Adipose tissue (tissue), 3 donors: Measurements from ENCODE around the gene PGS1. TPM values are rescaled to one million over a fixed set of nuclear protein-coding genes. Genes with fewer than 3 reads are reported as not detected.

ENCODE experiments used
- H3K27ac ChIP-seq: one replicate; pipeline ENCODE4 v1.5.1; 2013; ENCODE audit warnings: low read depth, low read length
- WGBS, 3 donors: extraction: QIAGEN DNeasy Blood & Tissue Kit; methylation state at CpG; one replicate each; pipeline ENCODE4 v1.1.7; 2013; 5-methylcytosine and 5-hydroxymethylcytosine counted together
- polyA plus RNA-seq, 3 donors: library from polyadenylated mRNA; stranded (reverse); fragments of 200-250 nt; gene quantifications; one replicate each; pipeline ENCODE4 v1.2.3, GENCODE V29; 2013
- donor health status: healthy with polysubstance abuse.
- donor health status: Bipolar disorder and iron deficiency.
- donor health status: healthy.

The PGS1 gene
- polyA plus RNA-seq, 3 donors = 14.2 to 55.2 (median 28.3) TPM

DNA sequence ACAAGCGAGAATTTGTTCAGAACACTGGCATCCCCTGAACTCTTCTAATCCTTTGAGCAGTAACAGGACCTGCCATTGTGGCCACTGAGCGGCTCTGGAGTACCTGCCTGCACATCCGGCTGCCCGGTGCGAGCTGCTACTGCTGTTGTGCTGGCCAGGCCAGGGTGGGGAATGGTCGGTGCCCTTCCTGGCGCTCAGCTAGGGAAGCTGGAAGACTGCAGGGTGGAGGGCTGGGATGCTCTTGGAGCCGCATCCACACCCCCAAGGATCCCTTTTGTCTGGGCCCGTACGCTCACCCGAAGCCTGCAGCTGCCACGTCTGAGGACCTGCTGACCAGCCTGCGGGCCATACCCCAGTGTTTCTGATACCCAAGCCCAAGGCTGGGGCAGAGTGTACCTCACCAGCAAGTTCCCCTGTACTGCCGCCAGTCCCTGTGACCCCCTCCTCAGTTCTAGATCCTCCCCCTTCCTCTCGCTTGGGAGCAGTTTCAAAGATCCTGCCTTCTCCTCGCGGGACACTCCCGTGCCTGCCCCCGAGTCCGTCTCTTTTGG, 49.7 kb downstream of the PGS1 start:
- WGBS, 3 donors = 84 to 91% (median 88%) methylated on average over 20 of the region's 20 CpGs
- H3K27ac ChIP-seq = no peak overlapping the region

DNA sequence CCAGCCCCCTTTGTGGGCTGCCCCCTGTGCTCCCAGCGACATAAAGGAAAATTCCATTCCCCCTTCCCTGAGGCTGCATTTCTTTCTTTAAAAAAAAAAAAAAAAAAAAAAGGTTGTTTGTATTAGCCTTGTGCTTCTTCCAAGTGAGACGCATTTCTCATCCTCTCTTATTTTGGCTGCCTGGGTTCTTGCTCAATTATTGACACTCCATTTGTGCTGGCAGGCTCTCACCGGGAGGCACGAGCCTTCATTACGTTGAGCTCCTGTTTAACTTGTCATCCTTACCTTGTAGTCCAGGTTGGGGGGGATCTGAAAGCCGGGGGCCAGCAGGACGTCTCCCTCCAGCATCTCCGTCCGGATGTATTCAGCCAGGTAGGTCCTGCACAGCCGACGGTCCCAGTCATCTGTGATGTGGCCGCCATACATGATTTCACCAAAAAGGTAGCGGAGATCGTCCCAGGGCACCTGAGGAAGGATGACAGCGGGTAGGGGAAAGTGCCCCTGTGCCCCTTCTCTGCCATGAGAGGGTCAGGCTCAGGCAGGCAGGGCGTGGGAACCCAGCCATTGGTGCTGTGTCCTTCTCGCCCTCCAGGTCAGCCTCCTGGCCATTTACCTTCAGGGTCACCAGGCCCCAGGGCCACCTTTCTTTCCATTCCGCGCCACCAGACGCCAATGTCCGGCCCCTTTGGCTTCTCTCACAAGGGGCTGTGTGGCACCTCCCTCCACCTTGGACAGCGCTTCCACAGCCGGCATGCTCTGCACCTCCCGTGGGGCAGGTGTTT, 50.6 kb downstream of the PGS1 start:
- no peak overlapping the region for H3K27ac ChIP-seq
- WGBS, 3 donors = 85 to 88% (median 86%) methylated on average over 24 of the region's 24 CpGs

DNA sequence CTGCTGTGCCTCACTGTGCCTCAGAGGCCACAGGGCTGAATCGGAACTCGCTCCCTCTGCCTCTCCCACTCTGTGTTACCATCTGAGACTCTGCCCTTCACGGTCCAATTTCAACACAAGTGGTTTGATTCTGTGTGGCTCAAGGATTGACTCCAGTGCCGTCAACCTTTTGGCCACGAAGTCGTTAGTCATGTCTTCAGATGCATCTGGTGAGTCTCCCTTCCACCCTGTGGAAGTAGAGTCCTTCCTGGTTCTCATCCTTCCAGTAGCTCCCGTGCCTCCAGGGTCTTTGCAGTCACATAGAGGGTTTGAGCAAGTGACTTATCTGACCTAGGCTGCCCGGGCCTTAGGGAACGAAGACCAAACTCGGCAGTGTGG, 51.2 kb downstream of the PGS1 start:
- 81 to 84% (median 82%) methylated on average over 10 of the region's 10 CpGs for WGBS, 3 donors
- H3K27ac ChIP-seq = no peak overlapping the region

DNA sequence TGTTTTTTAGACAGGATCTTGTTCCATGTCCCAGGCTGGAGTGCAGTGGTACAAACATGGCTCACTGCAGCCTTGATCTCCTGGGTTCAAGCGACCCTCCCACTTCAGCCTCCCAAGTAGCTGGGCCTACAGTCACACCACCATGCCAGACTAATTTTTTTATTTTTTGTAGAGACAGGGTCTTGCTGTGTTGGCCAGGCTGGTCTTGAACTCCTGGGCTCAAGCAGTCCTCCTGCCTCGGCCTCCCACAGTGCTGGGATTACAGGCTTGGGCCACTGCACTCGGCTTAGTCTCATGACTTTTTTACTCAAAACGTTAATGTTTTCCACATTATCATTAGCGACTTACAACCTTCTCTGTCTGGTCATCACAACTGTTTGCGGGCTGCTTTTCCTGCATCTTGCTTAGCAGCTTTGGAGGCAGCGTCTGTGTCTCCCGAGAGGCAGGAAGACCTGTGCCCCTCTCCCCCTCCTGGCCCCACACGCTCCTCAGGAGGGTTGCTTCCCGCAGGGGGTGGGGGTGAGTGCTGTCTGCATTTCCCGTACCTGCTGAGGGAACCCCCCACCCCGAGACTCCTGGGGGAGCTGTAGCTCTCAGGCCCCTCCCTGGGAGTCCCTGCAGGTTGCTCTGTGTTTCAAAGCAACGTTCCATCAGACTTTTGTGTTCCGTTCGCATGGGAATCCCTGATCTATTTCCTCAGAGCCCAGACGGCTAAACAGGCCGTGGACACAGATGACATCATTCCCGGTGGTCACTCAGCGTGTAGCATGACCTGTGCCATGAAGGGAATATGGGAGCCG, 52.6 kb downstream of the PGS1 start:
- 46 to 54% (median 49%) methylated on average over 20 of the region's 20 CpGs for WGBS, 3 donors
- no peak overlapping the region for H3K27ac ChIP-seq

DNA sequence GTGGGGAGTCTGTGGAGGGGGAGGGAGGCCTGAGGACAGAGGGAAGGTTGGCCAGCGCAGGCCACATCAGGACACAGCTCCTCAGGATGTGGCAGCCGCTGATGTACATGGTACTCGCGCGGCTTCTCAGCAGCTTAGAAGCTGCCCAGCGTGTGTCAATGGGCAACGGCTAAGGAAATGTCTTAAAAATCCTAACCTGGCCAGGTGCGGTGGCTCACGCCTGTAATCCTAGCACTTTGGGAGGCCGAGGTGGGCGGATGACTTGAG, 53.2 kb downstream of the PGS1 start:
- no peak overlapping the region for H3K27ac ChIP-seq
- WGBS, 3 donors = 81 to 93% (median 86%) methylated on average over 11 of the region's 11 CpGs

DNA sequence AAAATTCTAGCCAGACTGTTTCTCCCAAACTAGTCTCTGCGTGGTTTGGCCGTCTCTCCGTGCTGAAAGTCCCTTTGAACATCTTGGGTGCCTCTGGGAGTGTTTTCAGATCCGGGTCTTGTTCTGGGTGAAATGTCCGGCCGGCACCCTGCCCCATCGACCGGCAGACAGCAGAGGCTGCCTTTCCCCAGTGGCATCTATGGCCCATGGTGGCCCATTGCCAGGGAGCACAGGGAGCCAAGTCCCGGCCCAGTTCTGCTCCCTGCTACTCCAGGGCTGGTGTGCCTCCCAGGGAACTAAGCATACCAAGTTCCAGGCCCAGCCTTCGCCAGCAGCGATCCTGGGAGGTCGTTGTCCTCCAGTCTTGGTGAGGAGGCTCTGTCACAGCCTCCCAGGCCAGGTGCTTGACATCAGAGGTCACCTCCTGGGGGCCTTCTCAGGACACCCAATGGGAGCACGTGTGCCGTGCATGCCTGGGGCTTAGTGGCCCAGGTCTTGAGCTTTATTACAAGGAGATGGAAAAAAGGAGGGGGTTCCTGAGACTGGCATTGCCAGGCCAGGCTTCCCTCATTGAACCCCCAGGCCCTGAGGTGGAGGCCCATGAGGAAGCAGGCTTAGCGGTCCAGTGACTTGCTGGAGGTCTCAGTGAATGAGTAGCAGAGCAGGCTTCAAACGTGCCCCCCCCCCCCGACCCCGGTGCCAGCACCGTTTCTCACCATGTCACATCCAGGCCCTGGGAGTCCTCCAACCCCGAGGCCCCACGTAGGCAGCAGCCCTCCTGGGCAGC, 54.0 kb downstream of the PGS1 start:
- H3K27ac ChIP-seq = no peak overlapping the region
- 59 to 65% (median 63%) methylated on average over 18 to 21 of the region's 21 CpGs for WGBS, 3 donors

DNA sequence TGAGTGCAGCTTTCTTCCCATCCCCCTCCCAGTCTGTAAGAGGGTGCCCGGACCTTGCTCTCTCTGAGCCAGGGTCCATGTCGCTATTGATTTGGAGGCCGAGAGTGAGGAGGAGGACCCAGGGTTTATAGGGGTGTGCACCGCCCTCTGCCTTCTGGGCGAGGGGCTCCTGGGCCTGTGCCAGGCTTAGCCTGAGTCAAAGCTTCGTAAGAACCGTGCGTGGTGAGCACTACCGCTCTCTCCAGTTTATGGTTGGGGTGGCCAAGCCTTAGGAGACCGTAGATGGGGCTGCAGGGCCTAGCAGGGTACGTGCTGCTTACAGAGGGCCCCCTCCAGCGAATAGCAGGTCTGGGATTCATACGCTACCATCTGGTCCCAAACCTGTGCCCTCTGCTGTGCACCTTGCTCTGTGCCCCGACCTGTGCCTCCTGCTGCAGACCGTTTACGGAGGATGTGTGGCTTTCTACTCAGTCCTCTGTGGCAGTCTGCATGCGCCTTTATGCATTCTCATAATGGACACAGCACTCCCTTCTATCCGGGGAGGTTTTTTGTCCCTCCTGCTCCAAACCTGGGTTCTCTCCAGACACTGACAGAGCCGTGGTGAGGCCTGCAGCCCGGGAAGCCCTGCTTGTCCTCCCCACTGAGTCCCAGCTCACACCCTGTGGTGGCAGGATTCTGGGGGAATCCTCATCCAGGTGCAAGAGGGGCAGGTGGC, 54.7 kb downstream of the PGS1 start:
- 60 to 70% (median 61%) methylated on average over 20 of the region's 20 CpGs for WGBS, 3 donors
- no peak overlapping the region for H3K27ac ChIP-seq

DNA sequence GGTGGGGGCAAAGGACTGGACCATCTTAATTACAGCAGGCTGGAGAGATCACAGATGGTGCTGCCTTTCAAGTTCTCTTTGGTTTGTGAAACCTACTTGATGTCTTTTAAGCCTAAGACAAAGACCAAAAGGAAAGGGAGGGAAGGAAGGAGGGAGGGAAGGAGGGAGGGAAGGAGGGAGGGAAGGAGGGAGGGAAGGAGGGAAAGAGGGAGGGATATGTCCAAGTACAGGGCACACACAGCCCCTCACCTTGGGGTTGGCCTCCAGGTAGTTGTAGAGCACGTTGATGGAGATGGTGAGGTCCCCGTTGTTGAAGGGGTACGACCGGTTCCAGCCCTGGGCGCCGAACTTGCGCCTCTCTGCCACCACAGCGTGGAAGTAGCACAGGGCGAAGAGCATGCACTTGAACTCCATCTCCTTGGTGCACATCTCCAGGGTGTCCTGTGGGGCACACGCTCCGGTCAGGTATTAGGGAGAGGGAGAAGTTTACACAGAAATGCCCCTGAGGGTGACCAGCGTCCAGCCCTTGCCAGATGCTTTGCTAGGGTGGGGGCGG, 55.4 kb downstream of the PGS1 start:
- WGBS, 3 donors = 81 to 86% (median 86%) methylated on average over 12 to 13 of the region's 13 CpGs
- H3K27ac ChIP-seq = no peak overlapping the region

DNA sequence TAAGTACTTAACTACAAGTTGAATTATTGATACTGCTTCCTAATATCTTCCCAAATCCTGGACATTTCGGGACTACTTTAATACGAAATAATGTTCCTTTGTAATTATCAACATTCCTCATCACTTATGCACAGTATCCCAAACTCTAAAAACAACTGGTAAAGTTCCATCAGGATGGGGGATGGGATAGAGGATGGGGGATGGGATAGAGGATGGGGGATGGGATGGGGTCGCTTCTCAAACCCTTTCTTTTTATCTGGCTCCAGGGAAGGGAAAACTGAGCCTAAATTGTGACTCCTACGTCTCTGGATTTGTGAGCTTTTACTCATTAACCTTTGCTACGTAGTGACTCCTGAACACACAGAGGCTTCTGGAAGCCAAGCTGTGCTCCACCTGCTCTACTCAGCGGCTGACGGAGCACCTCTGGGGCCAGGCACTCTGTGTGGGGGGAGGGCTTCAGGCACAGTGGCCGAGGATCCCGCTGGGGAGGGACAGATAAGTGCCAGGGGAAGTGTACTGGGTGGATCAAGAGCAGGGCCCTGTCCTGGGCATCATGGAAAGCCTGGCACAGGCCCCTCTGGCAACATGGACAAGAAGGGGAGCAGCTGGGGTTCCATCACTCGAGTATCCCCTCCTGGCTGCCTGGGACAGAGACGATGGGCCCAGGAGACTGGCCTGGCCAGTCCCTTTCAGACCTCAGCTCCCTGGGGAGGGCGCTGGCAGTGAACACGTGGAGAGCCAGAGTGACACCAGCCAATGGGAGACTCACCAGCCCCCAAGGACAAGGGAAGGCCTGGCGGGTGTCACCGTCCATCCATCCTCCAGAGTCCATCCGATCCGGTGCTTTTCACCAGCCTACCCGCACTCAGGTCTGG, 56.2 kb downstream of the PGS1 start:
- no peak overlapping the region for H3K27ac ChIP-seq
- WGBS, 3 donors = 46 to 59% (median 52%) methylated on average over 18 of the region's 18 CpGs

DNA sequence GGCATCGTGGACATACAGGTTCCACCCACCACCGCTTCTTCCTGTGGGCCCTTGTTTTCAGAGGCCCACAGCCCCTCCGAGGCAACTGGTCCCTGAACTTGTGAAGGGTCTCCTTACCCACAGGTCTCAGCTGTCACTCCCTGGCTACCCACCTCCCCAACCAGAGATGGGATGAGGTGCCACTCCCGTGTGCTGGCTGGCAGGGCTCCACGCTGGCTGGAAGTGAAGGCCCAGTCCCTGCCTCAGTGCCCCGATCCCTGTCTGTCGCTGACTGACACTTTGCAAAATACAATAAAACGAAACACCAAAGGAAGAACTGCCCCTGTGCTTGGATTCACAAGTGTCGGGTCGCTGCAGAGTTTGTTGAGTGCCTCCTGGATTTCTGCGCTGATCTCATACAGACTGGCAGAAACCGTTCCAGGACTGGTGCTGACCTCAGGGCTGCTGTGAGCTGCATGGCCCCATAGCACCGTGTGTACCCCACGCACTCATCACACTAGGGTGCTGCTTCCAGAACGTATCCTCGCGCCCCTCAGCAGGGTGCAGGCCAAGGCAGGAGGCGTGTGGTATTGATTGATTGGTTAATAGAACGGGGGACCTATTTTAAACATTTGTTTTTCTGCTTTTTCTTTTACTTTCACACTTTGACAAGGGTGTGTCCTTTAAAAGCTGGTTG, 57.0 kb downstream of the PGS1 start:
- H3K27ac ChIP-seq = no peak overlapping the region
- WGBS, 3 donors = 66 to 78% (median 75%) methylated on average over 19 of the region's 19 CpGs

DNA sequence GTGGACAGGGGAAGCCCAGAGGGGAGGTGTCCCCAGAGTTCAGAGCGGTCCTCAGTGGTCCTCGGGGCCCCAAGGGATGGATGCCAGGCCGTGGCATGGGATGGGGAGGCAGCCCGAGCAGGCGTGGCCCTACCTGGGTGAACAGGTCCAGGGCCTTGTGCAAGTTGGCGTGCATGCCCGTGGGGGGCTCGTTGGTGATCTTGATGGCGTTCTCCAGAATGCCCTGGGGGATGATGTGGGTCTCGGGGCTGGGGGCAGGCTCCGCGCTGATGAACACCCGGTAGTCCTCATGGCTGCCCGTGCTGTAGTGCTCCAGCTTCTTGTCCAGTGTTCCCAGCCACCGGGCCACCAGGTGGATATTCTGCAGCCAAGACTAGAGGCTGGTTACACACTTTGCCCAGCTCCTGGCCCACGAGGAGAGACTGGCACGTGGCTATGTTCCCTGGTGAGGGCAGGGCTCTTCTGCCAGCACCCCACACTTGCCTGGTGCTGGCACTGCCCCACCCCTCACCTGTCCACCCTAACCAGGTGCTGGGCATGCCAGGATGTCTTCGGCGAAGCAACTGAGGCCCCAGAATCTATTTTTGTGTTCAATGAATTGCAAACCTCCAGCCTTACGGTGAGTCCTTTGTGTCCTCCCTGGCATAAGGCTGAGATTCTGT, 59.2 kb downstream of the PGS1 start:
- WGBS, 3 donors = 77 to 90% (median 87%) methylated on average over 20 of the region's 20 CpGs
- no peak overlapping the region for H3K27ac ChIP-seq

DNA sequence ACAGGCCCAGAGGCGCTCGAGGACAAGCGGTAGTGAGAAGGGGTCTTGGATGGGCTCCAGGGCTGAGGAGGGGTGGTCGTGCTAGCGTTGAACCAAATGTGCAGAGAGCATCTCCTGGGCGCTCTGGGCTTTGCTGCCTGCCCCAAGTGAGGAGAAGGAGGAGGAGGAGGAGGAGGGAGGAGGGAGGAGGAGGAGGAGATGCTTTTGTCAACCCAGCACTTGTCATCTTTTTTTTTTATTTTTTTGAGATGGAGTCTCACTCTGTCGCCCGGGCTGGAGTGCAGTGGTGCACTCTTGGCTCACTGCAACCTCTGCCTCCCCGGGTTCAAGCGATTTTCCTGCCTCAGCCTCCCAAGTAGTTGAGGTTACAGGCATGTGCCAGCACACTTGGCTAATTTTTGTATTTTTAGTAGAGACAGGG, 59.8 kb downstream of the PGS1 start:
- WGBS, 3 donors = 86 to 98% (median 89%) methylated on average over 6 to 10 of the region's 10 CpGs
- H3K27ac ChIP-seq = no peak overlapping the region

DNA sequence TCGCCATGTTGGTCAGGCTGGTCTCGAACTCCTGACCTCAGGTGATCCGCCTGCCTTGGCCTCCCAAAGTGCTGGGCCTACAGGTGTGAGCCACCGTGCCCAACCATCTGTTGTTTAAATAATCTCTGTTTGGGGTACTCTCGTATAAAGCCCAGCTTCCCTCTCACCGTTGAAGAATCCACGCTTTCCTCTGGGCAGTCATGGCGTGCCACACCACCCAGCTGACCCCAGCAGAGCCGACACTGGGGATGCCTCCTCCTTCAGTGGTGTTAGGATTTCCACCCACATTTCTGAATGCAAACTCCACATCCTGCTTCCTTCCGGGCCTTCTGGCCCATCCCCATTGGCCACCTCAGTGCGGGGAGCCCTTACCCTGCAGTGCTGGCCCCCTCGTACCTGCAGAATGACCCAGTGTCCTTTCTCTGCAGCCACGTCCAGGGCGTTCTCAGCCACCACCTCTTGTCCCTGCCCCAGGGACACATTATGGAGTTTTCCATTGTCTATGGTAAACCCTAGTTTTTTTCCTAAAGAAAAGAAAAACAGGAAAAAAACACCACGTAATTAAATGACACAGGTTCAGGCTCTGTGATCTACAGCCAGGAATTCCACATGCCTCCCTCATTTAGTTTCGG, 60.4 kb downstream of the PGS1 start:
- WGBS, 3 donors = 68 to 82% (median 71%) methylated on average over 16 of the region's 16 CpGs
- H3K27ac ChIP-seq = no peak overlapping the region

DNA sequence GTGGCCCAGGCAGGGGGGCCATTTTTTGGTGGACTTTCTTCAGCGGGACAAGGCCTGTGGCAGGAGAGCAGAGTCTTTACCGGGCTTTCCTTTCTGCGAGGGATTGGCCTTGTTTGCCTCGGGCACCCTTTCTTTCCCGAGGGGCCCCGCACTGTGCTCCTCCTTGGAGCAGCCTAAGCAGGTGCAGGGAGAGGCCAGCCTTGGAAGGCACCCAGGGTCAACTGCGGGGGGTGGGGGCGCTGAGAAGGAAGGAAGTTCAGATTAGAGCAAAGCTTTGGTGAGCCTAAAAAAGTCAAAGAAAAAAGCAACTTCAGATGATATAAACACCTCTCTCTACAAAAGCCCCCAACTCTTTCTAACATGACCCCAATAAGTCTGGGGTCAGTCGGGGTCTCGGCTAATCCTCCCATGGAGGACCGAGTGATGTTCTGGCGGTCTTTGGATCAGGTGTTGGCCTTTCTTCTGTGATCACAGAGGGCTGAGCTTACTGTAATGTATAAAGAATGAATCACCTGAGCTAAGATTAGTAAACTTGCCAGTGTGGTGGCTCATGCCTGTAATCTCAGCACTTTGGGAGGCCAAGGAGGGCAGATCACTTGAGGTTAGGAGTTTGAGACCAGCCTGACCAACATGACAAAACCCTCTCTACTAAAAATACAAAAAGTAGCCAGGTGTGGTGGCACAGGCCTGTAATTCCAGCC, 63.0 kb downstream of the PGS1 start:
- 57 to 68% (median 60%) methylated on average over 11 to 12 of the region's 12 CpGs for WGBS, 3 donors
- H3K27ac ChIP-seq = no peak overlapping the region

DNA sequence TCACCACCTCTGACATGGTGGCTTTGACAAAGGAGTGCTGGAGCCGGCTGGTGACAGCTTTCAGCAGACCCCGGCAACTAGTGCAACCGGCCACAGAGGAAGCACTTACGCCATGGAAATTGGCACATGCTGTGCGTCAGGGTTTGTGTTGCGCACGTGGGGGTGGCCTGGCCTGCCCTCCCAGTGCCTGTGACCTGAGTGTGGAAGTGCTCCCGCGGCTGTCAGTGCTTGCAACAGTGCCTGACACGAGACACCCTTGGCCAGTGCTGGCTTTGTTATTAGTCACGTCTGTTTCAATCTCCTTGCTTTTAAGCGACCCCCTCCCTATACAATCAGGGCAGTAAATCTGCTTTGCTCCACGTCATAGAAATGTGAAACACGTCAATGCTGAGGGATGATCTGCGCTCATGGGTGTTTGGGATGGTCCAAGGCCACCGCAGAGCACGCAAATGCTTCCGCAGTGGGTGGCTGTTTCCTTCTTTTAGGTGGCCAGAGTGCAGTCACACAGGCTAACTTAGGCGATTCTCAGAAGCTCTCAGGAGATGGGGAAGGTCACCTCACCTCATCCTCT, 64.3 kb downstream of the PGS1 start:
- 28 to 58% (median 35%) methylated on average over 19 of the region's 19 CpGs for WGBS, 3 donors
- no peak overlapping the region for H3K27ac ChIP-seq
